ENCODE measurements around the gene TCHHL1.
A peak's percentile ranks its signal among the peaks of the same experiment; 100 is the strongest.

Gene TCHHL1

GRCh38 chr1:152034324-152034653, 54.6 kb downstream of the TCHHL1 start:
- Histone ChIP-seq H3K4me3 (ENCODE audit: low read length) (peak overlapping the region; percentile 93), H3K4me1 (ENCODE audit: control insufficient read depth, insufficient read depth, low read length) (peaks cover 12% of the 10 kb centered on the region), H3K9ac (ENCODE audit: low read length) (no peak overlapping the region), H3K27me3 (ENCODE audit: control insufficient read depth, insufficient read depth, low read length) (no peaks in the 10 kb centered on the region), H3K36me3 (ENCODE audit: control insufficient read depth, insufficient read depth, low read length) (peaks cover 18% of the 10 kb centered on the region), H3K27ac (ENCODE audit: low read depth, low read length) (peak overlapping the region; percentile 13)
